Fibroblast of skin of left quadriceps (primary cell): ENCODE results near the gene FIGN.

Source experiments
- DNase-seq, 2 experiments: peaks; one replicate each; pipeline ENCODE4 v3.0.0-alpha.2; 2013; ENCODE audit warnings: low read depth in 2 of 2

The FIGN gene

GRCh38 chr2:163612332-163612731 is 123.5 kb downstream of the FIGN start:
- DNase-seq: no peak

- DNase-seq: no peak
Observed at GRCh38 chr2:163611557-163611906, 124.3 kb downstream of the FIGN start.

DNA sequence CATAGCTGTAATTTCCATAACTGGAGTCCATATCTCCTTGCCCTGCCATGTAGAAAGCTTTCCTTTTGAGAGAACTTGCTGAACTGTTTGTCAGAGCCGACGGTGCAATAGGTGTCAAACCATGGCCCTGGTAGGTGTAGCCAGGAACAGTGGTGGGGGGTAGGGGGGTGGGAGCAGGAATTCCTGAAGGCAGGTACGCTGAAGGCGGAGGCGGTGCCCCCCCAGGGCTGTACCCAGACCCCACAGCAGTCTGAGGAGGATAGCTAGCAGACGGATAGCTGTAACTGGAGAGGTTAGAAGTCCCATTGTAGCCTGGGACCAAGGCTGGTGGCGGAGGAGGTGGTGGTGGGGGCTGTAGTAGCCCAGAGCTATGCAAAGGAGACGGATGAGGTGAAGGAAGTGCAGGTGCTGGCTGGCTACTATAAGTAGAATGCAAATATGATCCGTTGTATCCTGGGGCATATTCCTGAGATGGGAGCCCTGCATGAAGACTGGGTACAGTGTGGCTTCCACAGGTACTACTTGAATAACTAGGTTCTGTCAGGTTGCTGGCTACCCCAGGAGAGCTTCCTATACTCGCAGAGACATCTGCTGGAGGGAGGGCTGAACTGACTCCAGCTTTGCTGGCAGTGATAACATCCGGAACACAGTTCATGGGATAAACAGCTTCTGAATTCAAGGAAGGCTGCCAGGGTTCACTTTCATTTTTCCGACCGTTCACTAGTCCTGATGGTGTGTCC is 124.8 kb downstream of the FIGN start:
- DNase-seq: no peak

- DNase-seq: no peak
Observed at GRCh38 chr2:163607630-163608029, 128.2 kb downstream of the FIGN start.

DNA sequence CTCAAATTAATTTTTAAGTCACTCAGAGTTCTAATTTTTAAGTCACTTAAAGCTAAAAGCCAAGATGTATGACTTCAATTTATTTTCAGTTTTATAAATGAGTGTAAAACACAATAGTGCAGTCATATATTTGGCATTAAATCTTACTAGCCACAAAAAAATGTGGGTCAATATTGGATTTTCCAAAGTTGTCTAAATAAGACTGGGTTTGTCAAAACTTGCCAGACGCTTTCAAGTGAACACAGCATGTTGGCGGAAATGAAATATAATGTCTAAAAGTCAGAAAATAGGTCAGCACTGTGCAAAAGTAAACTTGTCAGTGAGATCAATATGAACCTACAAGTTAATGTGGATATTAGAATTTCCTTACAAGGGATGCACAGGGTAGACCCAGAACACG is 128.9 kb downstream of the FIGN start:
- no peak for DNase-seq

GRCh38 chr2:163605779-163606178 is 130.0 kb downstream of the FIGN start:
- no peak for DNase-seq

GRCh38 chr2:163604941-163605555 is 130.8 kb downstream of the FIGN start:
- peak; percentile 71 to 72 for DNase-seq

DNA sequence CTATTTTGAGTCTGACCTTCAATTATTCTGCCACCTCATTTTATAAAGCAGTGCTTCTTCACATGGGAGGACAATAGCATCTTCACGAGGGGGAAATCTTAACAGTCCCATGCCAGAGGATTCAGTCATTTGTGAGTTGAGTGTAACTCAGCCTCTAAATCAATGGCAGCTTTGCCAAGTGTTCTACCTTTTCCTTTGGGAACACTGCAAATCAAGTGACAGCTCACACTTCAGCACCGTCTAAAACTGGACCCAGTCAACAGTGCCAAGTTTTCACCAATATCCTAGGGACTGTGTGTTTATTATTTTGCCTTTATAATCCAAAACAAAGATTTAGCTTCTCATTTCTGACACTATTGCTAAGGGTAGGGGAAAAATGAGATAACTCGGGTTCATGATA is 133.6 kb downstream of the FIGN start:
- no peak for DNase-seq

GRCh38 chr2:163601377-163601776 is 134.4 kb downstream of the FIGN start:
- DNase-seq: no peak

DNA sequence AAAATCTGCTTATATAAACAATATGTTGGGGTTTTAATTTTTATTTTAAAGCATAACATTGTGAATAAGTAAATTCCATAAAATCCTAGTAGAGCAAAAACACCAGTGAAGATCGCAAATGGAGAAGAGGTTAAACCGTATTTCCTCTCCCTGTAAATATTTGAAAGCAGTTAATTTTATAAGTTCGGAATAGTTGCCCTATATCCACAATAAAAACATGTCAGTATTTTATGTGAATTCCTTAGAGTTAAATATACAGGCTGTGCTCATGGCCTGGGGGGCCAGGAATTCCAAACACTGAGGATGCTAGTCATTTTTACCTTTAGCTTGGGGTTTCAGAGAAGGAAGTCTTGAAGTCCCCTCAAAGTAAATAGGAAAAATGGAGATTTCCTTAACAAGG is 135.0 kb downstream of the FIGN start:
- peak; percentile 37 to 43 for DNase-seq

DNA sequence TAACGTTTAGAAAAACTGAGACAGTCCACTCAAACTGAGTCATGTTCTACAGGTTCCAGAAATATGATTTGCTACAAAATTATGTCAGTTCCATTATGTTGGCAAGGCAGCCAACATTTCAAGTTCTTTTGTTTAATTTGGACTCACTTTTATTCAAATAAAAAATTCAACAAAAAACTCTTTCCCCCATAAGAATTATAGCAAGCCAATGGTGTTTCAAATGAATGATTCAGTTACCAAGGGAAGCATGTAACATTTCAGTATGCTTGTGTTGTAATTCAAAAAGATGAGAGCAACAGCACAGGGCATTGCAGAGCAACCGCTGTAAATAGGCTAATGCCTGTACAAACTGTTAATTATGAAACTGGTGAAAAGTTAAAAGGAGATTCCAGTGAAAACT is 140.8 kb downstream of the FIGN start:
- DNase-seq: no peak

DNA sequence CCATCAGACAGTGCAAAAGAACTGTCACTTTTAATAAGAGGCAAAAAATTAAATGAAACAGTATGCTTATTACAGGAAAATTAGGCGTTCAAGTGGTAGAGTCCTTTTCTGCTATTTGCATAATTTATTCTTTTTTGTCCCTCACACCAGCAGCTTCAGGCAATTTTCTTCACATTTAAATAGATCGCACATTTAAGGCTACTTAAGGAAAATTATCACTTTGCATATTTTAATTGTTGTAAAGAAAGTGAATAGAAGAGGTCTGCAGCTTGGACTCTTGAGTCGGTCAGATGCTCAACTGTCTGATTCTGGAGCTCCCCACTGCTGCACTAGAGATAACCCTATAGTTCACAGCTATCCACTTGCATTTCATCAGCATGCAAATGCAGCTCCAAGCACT is 141.3 kb downstream of the FIGN start:
- no peak for DNase-seq

- no peak for DNase-seq
Observed at GRCh38 chr2:163593982-163594381, 141.8 kb downstream of the FIGN start.

GRCh38 chr2:163592954-163593622 is 142.7 kb downstream of the FIGN start:
- no peak for DNase-seq

DNA sequence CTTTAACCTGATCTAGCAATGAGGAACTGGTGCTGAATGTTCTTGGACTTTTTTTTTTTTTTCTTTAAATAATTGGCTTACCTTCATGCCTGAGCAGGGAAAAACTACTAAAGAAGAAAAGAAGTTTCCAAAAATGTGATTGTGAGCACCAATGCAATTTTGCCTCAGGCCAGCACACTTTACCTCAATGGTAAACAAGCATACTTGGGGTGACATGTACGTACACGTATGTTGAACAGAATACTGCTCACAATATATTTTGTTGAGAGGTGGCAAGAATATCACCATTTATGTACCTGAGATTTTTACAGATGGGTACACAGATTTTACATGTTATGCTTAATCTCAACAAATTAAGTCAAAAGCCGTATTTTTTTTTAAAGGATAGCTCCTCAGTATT is 144.3 kb downstream of the FIGN start:
- DNase-seq: no peak

- no peak for DNase-seq
Observed at GRCh38 chr2:163580757-163581156, 155.1 kb downstream of the FIGN start.

GRCh38 chr2:163574309-163574708 is 161.5 kb downstream of the FIGN start:
- DNase-seq: no peak

DNA sequence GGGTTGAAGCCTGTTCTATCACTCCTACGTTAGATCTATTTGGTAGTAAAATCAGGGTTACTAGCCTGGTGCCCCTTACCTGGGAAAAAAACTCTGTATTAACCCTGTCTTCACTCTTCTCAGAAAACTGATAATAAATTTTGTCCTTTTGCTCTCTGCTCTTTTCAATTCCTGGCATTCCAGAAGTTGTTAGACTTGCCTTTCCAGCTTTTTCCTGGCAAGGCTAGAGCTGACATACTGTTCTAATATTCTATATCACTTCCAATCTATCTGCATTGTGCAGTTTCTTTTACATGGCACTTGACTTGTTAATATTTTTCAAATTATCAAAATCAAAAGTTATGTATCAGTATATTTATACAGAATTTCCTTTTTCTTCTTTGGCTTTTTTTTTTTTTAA is 162.2 kb downstream of the FIGN start:
- DNase-seq: no peak

GRCh38 chr2:163572850-163573249 is 163.0 kb downstream of the FIGN start:
- no peak for DNase-seq

- no peak for DNase-seq
Observed at GRCh38 chr2:163571423-163572102, 164.2 kb downstream of the FIGN start.

DNA sequence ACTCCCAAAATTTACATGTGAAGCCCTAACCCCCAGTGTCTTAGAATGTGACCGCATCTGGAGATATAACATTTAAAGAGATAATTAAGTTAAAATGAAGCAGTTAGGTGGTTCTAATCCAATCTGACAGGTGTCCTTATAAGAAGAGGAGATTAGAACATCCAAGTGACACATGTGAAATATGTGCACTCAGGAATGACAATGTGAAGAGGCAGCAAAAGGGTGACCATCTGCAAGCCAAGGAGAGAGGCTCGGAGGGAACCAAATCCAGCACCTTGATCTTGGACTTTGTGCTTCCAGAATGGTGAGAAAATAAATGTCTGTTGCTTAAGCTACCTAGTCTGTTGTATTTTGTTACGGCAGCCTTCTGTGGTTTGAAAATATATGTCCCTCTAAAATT is 165.4 kb downstream of the FIGN start:
- no peak for DNase-seq

DNA sequence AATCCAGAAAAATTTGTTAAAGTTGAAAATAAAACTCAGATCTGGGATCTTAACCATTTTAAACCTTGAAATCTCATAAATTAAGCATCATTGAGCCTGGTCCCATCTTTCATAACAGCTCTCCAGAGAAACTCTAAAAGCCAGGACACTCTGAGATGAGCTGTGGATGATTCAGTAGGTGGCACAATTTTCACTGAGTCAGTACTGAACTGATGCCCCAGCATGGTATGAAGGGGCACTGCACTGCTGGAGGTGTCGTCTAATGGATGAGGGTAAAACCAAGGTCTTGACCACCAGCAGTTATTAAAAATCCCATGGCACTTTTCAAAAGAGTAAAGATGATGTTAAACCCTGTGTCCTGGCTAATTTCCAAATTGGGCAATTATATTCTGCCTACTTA is 170.6 kb downstream of the FIGN start:
- DNase-seq: no peak

GRCh38 chr2:163564236-163564635 is 171.6 kb downstream of the FIGN start:
- no peak for DNase-seq
